HG03095 (cell line): Measurements from ENCODE around the gene ISOC2.
"Not testable (repeated sequence)": the region's sequence is repeated elsewhere in the genome, so short reads cannot be mapped to it uniquely, and the experiment has no call there.

Experiments used
- ATAC-seq: cut with Tn5 transposase; IDR thresholded peaks from one replicate; pipeline ENCODE4 v1.9.1; 2021; ENCODE audit warnings: moderate library complexity; ENCODE audit not compliant: unreplicated experiment

Gene ISOC2, protein sequence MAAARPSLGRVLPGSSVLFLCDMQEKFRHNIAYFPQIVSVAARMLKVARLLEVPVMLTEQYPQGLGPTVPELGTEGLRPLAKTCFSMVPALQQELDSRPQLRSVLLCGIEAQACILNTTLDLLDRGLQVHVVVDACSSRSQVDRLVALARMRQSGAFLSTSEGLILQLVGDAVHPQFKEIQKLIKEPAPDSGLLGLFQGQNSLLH

DNA sequence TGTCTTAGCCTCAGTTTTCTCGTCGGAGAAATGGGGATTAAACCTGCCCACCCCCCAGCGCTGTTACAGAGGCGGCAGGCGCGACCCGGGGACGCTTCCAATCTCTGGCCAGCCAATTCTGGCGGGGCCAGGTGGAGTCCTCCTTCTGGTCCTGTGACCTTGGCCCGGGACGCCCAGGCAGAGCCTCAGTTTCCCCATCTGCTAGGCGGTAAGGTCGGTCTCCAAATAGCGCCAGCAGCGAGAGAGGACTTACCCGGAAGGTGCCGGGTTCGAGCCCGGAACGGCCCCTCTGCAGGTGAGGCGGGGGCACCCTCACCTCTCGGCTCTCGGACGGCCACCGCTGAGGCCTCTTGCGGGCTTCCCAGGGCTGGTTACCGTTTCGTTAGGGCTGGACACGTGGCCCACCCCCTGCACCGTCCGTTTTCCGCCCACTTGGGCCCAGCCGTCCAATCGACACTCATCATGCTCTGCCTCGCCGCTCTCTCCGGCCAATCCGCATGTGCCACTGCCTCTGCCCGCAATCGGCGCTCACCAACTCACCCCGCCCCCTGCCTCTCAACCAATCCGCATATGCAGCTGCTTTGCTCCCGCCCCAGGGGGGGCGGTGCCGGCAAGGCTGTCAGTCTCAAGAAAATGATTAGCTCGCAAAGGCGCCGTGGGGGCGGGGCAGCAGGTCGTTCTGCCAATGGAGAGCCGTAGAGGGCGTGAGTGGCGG, at the start of gene ISOC2:
ISOC2 (minus strand) TSS at position 384 of the 715 bp plus-strand sequence. CDS start 5,156 bp downstream, outside the sequence.
- ATAC-seq, result peak; percentile 86

DNA sequence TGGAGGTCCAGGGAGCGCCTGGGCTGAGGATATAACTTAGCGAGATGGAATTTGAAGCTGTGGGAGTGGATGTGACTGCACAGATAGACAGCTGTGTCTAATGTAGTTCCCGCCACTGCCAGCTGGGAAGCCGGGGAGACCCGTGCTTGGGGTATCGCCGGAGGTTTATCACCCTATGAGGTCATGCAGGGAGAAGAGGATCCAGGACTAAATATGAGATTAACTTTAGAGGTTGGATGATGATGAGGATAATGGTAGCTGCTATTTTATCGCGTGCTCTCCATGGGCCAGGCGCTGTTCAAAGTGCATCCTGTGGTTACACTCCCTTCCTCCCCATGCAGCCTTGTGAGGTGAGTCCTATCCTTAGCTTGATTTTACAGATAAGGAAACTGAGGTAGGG, 46.7 kb upstream of the ISOC2 start:
- ATAC-seq, result no peak

DNA sequence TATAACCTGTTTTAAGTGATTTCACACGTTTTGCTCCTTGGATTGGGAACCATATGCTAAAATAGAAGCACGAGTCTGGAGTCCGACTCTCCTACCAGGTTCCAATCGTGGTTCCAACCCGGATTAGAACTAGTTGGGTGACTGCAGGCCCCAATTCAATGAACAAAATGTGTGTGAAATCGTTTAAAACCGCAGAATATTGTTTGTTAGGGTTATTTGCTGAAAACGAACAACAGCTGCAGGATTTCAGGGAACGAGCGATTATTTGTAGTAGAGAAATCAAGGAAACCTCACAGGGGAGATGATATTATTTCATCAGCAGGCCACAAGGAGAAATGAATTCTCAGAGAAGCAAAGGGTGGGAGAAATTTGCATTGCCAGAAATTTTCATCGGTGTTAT, 43.5 kb upstream of the ISOC2 start:
- ATAC-seq, result no peak

DNA sequence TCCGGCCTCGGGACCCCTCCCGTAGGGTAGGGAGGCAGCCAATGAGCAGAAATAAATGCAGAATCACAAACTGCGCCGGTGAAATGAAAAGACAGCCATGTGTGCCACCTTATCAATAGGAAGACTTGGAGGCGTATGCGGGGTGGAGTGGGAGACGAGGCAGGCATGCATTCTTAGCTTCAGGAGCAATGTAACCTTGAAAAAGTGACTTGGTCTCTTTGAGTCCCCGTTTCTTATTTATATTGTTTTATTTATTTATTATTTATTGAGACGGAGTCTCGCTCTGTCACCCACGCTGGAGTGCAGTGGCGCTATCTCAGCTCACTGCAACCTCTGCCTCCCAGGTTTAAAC, 42.8 kb upstream of the ISOC2 start:
- ATAC-seq, result no peak

DNA sequence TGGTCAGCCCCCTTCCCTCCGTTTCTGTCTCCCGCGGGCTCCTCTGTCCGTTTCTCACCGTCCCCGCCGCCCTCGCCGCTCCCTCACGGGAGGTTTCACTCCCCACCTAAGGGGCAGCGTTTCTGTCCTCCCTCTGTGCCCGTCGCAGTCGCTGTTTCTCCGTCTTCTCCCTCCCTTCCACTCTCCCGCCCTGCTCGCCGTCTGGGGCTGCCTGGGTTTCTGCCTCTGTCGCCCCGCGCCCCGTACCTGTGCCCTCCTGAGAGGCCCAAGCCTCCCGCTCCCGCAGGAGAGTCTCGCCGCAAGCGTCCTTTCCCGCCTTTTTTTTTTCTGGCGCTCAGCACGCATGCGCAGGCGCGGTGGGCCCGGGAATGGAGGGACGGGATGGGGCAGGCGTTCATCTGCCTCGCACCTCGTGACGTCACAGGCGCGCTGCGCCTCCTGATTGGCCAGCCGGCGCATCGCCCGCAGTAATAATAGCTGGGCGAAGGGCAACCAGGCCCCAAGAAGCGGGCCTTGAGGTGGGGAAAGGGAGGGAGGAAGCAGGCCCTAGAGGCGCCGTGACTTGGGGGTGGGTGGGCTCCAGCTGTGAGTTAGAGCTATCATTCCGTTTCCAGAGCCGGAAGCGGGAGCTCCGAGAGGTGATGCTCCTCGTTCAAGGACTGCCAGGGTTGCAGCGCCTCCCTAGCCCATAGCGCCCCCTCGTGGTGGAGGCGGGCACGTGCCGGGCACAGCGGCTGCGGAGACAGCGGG, 42.2 kb upstream of the ISOC2 start:
- ATAC-seq, result peak; percentile 93

DNA sequence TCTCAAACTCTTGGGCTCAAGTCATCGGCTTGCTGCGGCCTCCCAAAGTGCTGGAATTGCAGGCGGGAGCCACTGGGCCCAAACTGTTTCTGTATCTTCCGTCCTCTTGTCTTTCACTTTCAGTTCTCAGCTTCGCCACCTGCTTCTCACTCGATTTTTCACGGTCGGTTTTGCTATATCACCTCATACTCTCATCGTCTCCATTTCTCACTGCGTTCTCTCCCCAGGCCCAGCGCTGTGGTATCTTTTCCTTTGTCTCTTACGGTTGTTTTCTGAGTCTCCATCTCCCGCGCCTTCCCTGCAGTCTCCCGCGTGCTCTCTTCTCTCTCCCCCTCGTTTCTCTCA, 41.7 kb upstream of the ISOC2 start:
- no peak for ATAC-seq

DNA sequence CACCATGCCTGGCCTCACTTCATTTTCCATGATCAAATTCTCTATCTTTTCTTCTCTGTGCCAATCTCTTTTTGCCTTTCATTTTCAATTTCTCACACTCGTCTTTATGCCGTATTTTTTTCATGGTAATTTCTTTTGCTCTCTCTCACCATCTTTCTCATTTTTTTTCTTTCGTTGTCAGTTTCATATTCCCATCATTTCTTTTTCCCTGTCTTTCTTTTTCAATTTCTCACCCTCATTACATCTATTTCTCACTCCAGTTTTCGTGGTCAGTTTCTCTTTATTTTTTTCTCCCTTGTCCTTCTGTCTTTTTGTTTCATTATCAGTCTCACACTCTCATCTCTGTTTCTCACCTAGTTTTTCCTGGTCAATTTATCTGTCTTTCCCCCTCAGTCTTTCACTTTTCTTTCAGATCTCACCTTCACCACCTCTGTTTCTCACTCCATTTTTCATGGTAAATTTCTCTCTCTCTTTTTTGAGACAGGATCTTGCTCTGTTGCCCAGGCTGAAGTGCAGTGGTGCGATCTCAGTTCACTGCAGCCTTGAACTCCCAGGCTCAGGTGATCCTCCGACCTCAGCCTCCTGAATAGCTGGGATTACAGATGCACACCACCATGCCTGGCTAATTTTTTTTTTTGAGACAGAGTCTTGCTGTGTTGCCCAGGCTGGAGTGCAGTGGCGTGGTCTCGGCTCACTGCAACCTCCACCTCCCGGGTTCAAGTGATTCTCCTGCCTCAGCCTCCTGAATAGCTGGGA, 40.9 kb upstream of the ISOC2 start:
- no peak for ATAC-seq

DNA sequence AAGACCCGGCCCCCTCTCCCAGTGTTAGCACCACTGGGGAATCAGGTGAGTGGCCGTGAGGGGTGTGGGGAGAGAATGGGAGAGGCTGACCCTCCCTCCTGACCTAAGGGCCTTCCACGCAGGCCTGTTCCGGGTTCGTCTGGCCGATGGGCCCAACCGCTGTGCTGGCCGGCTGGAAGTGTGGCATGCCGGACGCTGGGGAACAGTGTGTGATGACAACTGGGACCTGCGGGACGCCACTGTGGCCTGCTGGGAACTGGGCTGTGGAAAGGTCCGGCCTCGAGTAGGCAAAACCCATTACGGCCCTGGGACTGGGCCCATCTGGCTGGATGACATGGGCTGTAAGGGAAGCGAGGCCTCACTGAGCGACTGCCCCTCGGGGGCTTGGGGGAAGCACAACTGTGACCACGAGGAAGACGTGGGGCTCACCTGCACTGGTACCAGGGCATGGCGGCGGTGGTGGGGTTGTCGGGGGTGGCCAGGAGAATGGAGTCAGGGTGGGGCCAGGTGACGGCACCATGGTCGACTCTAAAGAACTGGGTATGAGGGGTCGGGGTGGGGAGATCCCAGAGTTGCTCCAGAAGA, 39.0 kb upstream of the ISOC2 start:
- ATAC-seq, result no peak

DNA sequence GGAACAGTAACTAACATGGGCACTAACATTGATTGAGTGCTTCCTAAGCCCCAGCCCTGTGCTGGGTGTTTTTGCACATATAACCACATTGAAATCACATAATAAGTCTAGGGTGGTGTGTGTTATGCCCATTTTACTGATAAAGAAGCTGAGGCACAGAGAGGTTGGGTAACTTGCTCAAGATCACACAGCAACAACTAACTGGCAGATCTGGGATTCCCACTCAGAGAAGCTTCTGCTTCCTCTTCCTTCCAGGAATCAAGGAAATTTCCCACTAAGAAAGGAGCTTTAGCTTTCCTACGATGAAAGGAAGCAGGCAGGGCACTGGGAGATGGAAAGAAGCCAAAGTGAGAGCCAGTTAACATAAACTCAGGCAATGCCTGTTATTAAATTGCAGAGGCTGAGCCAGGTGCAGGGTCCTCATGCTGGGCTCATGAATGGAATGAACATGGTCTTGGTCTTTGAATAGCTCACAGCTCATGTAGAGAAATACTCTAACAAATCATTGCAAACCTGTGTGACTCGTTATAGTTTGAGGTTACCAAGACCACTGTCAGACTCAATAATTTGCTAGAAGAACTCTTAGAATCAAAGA, 36.9 kb upstream of the ISOC2 start:
- no peak for ATAC-seq

DNA sequence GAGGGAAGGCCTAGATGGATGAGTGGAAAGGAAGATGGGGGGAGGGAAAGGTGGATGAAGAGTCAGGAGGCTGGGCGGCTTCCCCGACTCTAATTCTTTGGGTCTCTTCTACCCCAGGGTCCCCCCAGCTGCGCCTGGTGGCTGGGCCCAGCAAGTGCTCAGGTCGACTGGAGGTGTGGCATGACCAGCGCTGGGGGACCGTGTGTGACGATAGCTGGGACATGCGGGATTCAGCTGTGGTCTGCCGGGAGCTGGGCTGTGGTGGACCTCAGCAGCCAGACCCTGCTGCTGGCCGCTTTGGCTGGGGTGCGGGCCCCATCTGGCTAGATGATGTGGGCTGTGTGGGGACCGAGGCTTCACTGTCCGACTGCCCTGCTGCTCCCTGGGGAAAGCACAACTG, 36.3 kb upstream of the ISOC2 start:
- no peak for ATAC-seq

DNA sequence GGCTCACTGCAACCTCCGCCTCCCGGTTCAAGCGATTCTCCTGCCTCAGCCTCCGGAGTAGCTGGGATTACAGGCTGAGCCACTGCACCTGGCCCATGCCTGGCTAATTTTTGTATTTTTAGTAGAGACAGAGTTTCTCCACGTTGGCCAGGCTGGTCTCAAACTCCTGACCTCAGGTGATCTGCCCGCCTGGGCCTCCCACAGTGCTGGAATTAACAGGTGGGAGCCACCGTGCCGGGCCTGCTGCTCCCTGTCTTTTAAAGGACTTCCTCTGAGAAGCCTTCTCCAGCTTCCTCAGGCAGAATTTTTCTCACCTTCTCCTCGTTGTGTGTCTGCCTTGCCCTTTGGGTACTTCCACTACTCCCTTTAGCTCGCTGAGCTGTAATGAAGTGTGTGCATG, 35.4 kb upstream of the ISOC2 start:
- not testable (repeated sequence) for ATAC-seq

DNA sequence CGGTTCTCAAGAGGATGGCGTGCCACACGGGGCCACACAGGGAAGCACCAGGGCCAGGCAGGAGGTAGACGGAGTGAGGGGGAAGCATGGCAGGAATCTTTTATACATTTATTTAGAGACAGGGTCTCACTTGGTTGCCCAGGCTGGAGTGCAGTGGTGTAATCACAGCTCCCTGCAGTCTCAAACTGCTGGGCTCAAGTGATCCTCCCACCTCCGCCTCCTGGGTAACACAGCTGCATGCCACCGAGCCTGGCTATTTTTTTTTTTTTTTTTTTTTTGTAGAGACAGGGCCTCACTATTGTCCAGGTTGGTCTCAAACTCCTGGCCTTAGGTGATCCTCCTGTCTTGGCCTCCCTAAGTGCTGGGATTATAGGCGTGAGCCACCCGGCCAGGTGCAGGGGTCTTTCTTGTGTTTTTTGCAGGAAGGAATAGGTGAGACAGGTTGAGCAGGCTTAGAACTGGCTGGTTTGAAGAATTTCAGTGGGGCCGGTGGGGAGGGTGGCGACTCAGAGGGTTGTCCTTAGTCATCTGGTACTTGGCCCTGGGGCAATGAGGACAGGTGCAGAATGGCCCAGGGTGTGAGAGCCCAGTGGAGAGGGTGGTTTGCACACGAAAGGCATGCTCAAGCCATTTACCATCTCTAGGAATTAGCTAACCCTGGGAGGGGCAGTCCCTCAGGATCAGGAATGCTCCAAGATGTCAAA, 34.4 kb upstream of the ISOC2 start:
- ATAC-seq, result no peak

DNA sequence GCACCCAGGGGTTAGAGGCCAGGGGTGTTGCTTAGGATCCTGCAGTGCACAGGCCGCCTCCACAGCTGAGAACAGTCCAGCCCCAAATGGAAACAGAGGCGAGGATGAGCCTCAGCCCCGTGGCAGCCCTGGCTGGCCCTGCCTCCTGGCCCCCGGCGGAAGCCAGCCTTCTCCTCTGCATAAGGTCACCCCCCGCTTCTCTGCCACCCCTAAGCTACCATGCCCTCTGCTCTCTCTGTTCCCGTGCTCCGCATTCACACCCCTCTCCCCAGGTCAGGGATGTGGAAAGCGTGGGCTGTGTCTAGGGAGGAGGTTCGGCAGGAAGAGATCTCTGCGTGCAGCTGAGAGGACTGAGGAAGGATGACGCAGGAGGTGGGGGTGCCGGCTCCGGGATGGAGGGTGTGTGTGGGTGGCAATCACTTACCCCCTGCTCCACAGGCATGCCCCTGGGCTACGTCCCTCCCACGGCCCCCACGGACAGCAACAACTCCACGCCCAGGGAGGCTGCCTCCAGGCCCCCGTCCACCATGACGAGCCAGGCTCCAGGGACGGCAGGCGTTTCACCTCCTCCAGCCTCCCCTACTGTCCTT, 32.8 kb upstream of the ISOC2 start:
- no peak for ATAC-seq

DNA sequence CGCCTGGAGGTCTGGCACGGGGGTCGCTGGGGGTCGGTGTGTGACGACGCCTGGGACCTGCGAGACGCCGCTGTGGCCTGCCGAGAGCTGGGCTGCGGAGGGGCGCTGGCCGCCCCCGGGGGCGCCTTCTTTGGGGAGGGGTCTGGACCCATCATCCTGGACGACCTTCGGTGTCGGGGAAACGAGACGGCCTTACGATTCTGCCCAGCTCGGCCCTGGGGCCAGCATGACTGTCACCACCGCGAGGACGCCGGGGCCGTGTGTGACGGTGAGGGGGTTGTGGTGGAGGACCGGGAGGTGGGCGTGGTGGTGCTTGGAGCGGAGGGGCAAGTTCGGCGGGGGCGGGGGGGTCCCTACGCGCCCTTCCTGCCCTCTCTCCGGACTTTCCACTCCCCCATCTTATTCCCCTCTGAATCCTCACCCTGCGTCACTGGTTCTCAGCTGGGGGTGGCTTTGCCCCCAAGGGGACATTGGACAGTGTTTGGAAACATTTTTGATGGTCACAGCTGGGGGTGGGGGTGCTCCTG, 32.3 kb upstream of the ISOC2 start:
- no peak for ATAC-seq

DNA sequence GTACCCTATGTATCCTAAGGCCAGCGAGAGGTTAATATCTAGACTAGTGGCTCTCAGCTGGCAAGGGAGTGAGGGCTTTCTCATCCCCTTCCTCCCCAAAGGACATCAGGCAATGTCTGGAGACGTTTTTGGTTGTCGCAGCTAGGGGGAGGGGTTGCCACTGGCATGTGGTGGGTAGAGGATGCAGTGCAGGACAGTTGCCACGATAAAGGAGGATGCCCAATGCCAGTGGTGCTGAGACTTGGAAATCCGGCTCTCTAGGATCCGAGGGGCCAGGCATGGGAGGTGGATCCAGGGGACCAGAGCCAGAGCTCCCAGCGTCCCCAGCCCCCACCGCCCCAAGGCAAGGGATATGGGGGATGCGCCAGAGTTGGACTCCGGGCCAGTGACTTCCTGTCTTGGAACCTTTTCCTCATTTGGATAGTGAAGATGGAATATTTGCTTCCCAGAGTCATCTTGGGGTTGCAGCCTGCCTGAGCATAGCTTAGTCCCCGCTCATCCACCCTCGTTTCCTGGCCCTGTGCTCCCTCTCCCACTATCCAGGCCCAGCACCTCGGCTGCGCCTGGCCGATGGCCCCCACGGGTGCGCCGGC, 31.7 kb upstream of the ISOC2 start:
- ATAC-seq, result no peak

DNA sequence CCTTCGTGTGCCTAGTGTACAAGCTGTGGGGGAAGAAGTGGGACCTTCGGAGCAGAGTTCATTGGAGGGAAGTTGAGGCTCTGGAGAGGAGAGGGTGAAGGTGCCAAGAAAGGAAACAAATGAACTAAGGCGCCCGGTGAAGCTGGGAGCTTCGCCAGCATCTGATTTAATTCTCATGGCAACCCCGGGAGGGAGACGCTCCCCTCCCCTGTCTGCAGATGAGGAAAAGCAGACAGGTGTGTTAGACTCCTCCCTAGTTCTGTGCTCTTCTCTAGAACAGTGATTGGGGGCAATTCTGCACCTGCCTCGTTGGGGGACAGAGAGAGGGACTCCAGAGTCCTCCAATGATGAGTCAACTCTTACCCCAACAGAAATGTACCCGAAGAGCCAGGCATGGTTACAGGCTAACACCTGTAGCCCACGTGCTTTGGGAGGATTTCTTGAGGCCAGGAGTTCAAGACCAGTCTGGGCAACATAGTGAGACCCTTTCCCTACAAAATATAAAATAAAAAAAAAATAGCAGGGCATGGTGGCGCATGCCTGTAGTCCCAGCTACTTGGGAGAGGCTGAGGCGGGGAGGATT, 31.0 kb upstream of the ISOC2 start:
- ATAC-seq, result no peak

DNA sequence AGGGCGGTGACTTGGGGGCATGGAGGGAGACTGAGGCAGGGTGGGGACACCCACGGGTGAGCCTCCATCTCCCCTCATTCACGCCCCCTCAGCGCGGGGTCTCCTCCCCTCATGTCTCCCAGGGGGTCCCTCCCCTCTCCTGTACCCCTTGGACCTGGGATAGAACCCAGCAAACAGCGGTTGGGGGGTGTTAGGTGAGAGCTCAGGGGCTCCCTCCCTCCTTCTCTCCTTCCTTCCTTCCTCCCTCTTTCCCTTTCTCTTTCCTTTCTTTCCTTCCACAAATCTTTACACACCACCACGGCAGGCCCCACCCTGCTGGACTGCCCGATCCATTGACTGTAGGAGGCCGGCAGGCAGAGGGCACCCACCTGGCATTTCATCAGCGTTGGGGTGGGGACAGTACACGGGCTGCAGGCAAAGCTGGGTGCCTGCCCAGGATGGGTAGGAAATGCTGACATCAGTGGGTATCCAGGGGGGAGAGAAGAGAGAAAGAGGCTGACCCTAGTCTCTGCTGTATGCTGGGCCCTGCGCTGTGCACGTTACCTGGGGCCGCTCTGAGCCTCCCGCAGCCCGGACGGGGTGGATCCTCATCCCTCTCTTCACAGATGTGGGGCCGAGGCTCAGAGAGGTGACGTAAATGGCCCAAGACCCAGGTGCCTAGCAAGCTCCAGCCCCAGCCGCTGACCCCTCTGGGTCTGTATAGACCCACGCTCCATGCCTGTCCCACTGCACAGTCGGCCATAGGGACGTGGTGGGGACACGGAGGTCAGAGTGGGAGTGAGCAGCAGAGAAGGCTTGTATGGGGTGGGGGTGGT, 30.3 kb upstream of the ISOC2 start:
- no peak for ATAC-seq
